ENCODE results near the gene MRPS23. TPM values are rescaled to one million over a fixed set of nuclear protein-coding genes. Genes with fewer than 3 reads are reported as not detected.
A peak's percentile ranks its signal among the peaks of the same experiment; 100 is the strongest.

The MRPS23 gene
- total RNA-seq, 2 donors from 2014 or later = 1.3 to 13.7 TPM

GRCh38 chr17:57861790-57862693 is 12.2 kb upstream of the MRPS23 start:
- peak; percentile 54 to 85 (median 66) for DNase-seq
- intact Hi-C loops (cut with DNase I) = no loop called here

GRCh38 chr17:57861000-57861789 is 11.4 kb upstream of the MRPS23 start:
- H3K9me3 ChIP-seq = no peaks in the 10 kb centered on the region
- H3K4me1 ChIP-seq = peaks cover 38% of the 10 kb centered on the region
- intact Hi-C loops (cut with DNase I) = no loop called here
- DNase-seq = peak; percentile 69 to 91 (median 85)
- TF ChIP-seq CTCF (IDR thresholded peaks at IDR 0.05) = peak in 2 of 7 experiments; percentile 10 to 21
- peak; percentile 56 to 65 (median 62) for TF ChIP-seq POLR2A (IDR thresholded peaks at IDR 0.05)
- ATAC-seq = peak; percentile 67
- peak overlapping the region; percentile 71 to 95 (median 84) for H3K27ac ChIP-seq
- no peaks in the 10 kb centered on the region for H3K36me3 ChIP-seq (replicated peaks in 1 of 2; ENCODE audit: insufficient read depth in 1 of 2, low read depth in 2 of 2)
- no peak overlapping the region for H3K4me3 ChIP-seq
- 1 to 2% methylated on average over 17 to 34 of the region's 34 CpGs for WGBS, 2 donors
- no peaks in the 10 kb centered on the region for H3K27me3 ChIP-seq

More at GRCh38 chr17:57861790-57862693, 12.2 kb upstream of the MRPS23 start:
- Histone ChIP-seq H3K36me3 (replicated peaks in 1 of 2; ENCODE audit: insufficient read depth in 1 of 2, low read depth in 2 of 2) (no peaks in the 10 kb centered on the region), H3K4me3 (no peak overlapping the region), H3K4me1 (peaks cover 42% of the 10 kb centered on the region), H3K9me3 (no peaks in the 10 kb centered on the region), H3K27me3 (no peaks in the 10 kb centered on the region), H3K27ac (peak overlapping the region; percentile 71 to 95 (median 84))
- TF ChIP-seq POLR2A (IDR thresholded peaks at IDR 0.05) (peak; percentile 4 to 65 (median 13)), CTCF (IDR thresholded peaks at IDR 0.05) (no peak)
- WGBS, 2 donors = 16 to 27% methylated on average over 4 to 45 of the region's 58 CpGs
- peak; percentile 49 for ATAC-seq

GRCh38 chr17:57860414-57860999 is 10.7 kb upstream of the MRPS23 start:
- peaks cover 44% of the 10 kb centered on the region for H3K4me1 ChIP-seq

More at GRCh38 chr17:57860414-57860999, 10.7 kb upstream of the MRPS23 start:
- intact Hi-C loops (cut with DNase I) = no loop called here
- ATAC-seq (no peak), DNase-seq (no peak)
- TF ChIP-seq CTCF (IDR thresholded peaks at IDR 0.05) (no peak), POLR2A (IDR thresholded peaks at IDR 0.05) (no peak)
- Histone ChIP-seq H3K36me3 (replicated peaks in 1 of 2; ENCODE audit: insufficient read depth in 1 of 2, low read depth in 2 of 2) (no peaks in the 10 kb centered on the region), H3K27ac (peak overlapping the region; percentile 71 to 95 (median 84)), H3K4me3 (no peak overlapping the region), H3K27me3 (no peaks in the 10 kb centered on the region), H3K9me3 (no peaks in the 10 kb centered on the region)
- 46 to 75% methylated on average over 5 to 6 of the region's 6 CpGs for WGBS, 2 donors
